Measurements from ENCODE around the gene RHEB.

DNA sequence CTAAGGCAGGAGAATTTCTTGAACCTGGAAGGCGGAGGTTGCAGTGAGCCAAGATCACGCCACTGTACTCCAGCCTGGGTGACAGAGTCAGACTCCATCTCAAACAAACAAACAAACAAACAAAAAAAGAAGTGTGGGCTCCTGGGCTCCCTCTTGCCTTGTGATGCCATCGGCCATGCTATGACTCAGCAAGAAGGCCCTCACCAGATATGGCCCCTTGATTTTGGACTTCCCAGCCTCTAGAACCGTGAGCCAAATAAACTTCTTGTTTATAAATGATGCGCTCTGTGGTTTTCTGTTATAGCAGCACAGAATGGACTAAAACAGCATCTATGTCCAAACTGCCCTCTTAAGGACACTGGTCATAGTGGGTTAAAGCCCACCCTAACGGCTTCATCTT lies 29.9 kb upstream of the RHEB start:
- TF ChIP-seq, protein P1, sequence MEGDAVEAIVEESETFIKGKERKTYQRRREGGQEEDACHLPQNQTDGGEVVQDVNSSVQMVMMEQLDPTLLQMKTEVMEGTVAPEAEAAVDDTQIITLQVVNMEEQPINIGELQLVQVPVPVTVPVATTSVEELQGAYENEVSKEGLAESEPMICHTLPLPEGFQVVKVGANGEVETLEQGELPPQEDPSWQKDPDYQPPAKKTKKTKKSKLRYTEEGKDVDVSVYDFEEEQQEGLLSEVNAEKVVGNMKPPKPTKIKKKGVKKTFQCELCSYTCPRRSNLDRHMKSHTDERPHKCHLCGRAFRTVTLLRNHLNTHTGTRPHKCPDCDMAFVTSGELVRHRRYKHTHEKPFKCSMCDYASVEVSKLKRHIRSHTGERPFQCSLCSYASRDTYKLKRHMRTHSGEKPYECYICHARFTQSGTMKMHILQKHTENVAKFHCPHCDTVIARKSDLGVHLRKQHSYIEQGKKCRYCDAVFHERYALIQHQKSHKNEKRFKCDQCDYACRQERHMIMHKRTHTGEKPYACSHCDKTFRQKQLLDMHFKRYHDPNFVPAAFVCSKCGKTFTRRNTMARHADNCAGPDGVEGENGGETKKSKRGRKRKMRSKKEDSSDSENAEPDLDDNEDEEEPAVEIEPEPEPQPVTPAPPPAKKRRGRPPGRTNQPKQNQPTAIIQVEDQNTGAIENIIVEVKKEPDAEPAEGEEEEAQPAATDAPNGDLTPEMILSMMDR (IDR thresholded peaks at IDR 0.05; ENCODE audit: low read depth, low read length, poor library complexity, severe bottlenecking), result no peak
- no peak for TF ChIP-seq EZH2phosphoT487 (IDR thresholded peaks at IDR 0.05; ENCODE audit: borderline replicate concordance, low read length)
